HG03025 (cell line): ENCODE measurements around the gene RAB27B.

ENCODE experiments used
- ATAC-seq: cut with Tn5 transposase; IDR thresholded peaks from one replicate; pipeline ENCODE4 v1.9.1; 2021; ENCODE audit warnings: mild to moderate bottlenecking, moderate library complexity; ENCODE audit not compliant: unreplicated experiment, low FRiP score

RAB27B gene

DNA sequence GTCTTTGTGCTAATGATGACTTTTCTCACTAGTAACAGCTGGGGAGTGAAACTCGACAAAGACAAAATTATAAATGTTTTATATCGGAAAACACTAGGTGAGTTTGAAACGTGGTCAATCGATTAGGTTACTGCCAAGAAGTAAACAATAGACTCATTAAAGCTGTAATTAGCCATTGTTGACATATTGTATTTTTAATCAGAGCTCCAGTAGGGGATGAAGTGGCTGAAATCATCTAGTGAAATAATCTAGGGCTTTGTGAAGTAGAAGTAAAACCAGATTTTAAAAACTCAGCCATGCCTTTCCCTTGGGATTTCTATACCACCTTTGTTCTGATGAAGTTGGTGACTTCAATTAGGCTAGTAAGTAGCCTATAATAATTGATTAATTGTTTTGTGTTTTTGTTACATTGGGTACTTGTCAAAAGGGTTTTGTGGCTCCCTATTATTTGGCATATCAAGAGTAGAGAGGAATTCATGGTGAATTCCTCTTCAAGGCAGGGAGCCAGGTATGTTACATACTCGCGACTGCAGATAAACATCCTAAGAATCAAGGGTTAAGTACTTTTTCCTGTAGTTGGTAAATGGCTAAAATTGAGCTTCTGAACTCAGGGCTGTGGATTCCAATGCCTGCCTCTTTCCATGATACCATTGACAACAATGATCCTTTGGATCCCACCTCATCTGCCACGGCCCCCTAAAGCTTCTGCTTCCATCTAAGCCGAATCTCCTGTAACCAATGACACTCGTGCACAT, 31.6 kb downstream of the RAB27B start:
- no peak for ATAC-seq

DNA sequence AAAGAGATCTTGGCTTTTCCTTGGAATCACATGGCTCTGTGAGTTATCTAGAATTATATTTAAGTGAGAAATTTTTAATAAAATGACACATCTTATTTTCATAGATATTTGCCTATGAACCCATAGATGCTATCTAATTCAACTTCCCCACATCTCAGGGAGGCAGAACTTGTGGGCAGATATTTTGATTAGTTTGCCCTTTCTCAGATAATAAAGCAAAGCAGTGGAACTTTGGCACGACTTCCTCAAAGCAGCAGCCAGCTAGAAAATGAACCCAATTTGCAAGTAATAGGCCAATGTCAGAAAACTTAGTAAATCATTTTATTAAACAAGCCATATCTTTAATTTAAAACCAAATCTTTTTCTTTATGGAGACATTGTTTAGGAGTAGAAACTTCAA, 32.7 kb downstream of the RAB27B start:
- no peak for ATAC-seq

DNA sequence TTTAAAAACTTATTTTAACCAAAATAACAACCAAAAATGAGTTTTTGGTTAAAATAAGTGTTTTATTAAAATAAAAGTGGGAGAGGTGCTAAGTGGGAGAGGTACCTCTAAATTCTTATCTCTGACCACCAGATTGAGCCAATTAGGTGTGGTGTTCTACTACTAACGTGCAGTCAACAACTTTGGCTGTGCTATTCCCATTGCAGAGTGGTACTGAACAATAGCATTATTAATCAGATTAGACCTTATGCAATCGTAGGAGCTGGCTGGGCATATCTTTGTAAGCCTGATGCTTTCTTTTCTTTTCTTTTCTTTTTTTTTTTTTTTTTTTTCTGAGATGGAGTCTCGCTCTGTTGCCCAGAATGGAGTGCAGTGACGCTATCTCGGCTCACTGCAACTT, 38.9 kb downstream of the RAB27B start:
- ATAC-seq = no peak

DNA sequence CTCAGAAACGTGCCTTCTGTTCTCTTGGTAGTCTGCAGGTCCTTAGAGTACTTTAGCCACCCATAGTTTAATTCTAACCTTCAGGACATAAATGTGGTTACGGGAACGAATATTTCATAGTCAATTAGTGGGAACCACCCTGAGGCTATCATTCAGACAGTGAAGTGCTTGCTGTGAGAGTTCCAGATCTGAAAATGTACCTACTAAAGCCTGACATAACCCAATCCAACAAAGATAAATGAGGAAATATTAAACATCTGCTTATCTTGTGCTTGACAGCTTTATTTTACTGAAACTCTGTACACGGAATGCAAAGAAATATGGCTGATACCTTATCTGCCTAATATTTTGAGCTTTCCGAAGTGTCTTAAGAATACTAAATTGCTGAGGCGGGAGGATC, 43.0 kb downstream of the RAB27B start:
- ATAC-seq = no peak

DNA sequence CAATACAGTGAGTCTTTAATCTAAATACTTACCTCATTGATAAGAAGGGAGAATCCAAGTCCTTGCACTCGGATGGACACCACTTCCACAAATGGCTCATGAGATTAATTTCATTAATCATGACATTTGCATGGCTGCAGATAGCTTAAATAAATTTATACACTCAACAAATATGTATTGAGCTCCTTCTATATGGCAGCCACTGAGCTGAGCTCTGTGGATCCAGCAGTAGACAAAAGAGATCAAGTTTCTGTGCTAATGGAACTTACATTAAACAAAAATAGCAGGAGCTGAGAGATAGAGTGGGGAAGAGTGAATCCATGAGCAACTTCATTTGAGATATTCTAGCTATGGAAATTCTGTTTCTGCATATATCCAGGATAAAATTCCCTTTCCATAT, 44.4 kb downstream of the RAB27B start:
- no peak for ATAC-seq

DNA sequence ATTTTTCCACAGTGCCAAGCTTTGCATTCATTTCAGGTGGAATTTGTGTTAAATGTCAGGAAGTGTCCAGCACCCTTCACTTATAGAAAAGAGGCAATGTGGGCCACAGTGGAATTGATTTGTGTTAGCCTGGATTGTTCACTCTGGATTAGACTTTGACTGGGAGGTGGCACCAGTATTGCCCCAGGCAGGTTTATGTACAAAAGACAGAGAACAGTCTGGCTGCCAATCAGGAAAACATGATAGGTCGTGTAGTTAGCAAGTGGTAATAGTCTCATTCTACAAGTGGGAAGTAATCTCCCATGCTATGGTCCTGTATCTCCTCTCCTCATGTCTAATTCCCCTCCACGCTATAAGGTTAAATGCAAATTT, 45.6 kb downstream of the RAB27B start:
- no peak for ATAC-seq

DNA sequence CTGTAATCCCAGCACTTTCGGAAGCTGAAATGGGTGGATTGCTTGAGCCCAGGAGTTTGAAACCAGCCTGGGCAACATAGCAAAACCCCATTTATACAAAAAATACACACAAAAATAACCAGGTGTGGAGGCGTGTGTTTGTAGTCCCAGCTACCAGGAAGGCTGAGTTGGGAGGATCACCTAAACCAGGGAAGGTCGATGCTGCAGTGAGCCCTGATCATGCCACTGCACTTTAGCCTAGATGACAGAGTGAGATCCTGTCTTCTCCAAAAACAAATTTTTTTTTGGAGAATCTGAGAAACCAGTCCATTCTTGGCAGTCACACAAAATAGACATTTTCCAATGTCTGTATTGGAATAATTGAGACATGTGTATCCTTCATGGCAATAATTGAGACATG, 46.8 kb downstream of the RAB27B start:
- no peak for ATAC-seq

DNA sequence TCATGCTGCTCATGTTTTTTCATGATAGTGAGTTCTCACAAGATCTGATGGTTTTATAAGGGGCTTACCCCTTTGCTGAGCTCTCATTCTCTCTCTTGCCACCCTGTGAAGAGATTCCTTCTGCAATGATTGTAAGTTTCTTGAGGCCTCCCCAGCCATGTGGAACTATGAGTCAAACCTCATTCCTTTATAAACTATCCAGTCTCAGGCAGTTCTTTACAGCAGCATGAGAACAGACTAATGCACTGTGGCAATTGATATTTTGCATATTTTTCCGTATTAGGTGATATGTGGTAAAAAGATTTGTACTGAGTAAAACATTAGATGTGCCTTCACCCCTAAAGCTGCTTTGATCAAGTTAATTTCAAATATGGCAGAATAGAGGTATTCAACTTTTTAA, 48.8 kb downstream of the RAB27B start:
- ATAC-seq = no peak

DNA sequence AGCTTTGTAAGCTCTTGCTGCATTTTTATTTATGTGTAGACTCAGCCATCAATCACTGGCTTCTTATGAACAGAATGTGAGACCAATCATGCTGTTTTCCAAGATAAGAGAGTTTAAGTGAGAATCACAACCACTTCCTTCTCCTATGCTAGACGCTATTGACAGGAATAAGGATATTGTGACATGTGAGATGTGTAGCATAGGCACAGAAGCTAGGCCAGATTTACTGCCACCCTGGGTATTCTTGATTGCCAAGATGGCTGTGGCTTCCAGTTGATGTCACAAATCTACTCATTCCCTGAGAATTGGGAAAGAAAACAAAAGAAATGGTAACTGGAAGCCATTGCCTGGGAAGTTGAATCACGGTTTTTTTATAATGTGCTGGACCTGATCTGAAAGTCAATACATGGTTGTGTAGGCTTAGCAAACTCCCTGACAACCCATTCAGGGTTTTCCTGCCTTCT, 49.9 kb downstream of the RAB27B start:
- no peak for ATAC-seq

DNA sequence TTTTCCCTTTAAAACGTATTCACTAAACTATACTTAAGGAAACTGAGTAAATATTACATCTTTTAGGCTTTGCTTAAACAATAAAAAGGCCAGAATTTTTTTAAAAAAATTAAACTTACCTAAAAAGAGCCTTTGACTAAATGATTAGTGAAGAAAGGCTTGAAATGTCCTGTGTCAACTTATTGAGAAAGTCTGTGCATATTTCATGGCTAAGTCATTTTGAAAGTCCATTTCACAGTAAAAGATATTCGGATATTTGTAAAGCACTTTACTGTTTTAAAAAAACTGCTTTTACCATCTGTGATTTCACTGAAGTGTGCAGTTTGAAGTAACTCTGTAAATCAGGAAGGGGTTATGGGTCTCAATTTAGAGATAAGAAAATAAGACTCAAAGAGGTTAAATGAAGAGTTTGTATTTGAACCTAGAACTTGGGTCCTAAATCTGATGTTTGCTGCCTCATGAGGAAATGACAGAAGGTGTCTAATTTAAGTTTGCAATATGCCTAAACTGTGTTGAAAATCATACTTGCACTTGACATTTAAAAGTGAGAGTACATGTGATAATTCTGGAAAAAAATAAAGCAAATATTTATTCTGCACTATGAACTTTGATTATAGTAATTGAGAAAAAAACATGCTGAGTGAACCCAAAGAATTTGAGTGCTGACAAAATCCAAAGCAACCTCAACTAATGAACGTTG, 50.5 kb downstream of the RAB27B start:
- ATAC-seq = no peak

DNA sequence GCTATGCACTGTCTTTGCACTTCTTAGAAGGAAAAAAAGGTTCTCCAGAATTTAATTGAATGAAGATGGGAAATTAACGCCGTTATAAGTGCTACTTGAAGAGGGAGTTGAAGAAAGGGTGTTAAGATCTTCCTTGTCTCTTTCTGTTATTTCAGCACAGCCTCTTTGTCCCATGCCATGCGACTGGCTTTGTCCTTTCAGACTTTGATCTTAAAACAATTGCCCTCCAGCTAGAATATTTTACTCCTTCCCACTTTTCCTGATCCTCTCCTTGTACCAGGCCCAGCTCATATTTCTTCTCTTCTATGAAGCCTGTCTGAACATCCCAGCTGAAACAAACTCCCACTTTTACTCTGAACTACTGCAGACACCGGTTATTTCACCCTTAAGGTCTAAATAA, 51.4 kb downstream of the RAB27B start:
- no peak for ATAC-seq

DNA sequence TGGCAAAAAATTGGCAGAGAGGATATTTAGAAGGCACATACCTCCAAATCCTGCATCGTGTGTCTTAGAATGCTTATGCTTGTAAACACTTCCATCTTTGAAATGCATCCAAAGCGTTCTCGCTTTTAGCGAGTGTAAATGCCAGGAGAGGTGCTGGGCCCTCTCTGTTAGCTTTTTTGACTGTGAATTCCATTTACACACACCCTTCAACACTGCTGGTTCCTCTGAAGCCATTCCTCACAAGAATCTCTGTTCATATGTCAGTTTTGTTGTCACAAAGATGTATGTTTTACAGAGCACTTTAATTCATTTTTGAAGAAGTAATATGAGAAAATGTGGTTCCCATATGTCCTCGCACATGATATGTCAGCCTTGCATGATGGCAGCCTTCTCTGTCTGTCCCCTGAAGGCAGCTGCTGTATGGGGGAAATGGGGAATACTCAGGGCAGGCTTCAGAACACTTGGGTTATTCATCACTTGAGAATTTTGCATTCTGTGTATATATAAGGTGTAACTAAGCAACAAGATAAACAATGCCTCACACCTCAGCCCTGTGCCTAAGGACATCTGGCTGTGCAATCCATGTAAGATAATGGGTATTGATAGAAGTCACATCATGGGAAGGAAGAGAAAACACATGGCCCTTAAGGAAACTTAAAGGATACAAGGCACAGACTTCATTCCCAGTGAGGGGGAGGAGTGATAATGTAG, 52.3 kb downstream of the RAB27B start:
- ATAC-seq = no peak

DNA sequence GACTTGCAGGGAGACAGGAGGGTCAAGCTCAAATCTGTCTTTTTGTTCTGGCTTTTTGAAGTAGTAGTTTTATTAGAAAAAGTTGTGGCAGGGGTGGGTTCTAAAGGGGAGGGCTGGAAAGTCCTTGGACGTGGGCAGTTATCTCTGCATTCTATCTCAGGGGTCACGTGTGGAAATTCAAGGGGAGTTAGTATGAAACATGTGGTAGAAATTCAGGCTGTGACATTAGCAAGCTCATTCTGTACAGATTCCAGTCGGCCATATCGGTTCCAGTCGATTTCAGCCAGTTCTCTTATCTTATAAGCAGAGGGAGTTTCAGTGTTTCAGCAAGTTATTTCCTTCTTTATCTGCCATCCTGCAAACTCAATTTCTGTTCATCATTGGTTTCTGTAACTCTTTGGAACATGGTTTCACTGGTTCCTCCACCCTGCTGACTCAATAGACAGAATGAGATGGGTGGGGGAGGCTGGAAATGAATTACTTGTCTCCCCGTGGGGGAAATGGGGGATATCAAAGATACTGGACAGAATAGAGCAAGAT, 53.0 kb downstream of the RAB27B start:
- no peak for ATAC-seq

DNA sequence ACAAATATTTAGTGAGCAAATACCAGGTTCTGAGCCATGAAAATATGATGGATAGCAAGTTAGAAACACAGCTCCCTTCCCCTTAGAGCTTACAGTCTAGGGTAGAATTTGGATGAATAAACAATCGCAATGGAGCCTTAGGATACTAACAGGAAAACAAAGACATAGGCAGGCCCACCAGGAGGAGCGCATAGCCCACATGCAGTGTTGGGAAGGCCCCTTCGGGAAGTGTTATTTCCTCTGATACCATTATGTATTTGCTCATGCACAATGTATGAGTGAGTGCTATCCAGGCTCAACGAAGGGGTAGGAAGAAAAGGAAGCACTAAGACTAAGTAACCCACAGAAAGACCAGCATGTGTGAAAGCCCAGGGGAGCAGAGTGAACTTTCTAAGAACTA, 54.0 kb downstream of the RAB27B start:
- no peak for ATAC-seq

DNA sequence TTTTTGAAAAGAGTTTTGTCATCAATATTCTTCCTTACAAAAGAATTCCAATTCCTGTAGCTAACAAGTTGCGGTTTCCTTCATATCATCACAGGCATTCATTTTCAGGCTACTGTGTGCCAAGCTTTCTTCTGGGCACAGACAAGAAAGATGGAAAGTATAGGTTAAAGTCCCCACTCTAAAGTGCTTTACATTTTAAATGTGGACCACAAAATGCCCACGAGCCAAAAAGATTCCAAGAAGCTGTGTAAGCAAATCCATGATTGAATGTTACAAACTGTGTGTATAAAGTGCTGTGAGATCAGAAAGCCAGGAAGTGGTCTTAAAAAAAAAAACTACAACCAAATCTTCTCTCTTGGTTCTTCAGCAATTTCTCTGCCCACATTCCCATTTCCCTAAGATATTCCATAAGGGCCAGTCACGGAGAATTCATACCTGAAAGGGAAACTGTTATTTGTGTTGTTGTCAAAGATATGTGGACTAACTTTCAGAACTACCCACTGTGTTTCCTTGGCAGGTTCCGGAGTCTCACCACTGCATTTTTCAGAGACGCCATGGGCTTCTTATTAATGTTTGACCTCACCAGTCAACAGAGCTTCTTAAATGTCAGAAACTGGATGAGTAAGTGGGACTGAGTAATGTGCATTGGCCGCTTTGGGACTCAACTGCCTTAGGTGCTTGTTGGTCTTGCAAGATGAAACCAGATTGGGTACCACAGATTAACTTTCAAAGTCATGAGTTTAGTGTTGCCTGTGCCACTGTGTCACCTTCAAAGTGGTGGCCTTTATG, 55.7 kb downstream of the RAB27B start:
- ATAC-seq = no peak

DNA sequence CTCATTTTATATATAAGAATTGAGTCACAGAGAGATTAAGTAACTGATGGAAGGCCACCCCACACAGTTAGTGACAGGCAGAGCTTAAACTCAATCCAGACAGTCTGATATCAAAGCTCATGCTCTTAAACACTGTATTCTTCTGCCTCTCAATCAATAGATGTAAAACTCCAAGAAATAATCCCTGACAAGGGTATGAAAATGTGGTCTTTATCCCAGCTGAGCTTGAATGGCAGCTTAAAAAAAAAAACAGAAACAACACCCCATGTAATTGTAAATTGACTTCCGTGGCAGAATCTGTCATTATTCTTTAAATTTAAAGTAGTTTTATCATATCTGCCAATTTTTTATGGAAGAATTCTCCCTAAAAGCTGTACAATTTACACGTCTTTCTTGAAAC, 60.1 kb downstream of the RAB27B start:
- no peak for ATAC-seq

DNA sequence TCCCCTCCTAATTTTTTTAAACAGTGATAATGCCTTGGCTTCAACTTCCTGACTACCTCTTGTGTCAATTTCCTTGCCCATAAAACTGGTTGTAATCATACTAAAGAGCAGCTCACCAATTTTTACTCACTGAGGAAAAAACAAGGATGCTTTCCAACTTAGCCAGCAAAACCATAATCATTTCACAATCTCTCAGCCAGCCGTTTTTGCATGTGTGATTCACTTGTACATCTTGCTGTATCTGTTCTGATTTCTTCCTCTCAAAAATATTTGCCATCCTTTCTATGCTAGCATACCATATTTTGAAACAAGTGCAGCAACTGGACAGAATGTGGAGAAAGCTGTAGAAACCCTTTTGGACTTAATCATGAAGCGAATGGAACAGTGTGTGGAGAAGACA, 60.7 kb downstream of the RAB27B start:
- ATAC-seq = no peak

DNA sequence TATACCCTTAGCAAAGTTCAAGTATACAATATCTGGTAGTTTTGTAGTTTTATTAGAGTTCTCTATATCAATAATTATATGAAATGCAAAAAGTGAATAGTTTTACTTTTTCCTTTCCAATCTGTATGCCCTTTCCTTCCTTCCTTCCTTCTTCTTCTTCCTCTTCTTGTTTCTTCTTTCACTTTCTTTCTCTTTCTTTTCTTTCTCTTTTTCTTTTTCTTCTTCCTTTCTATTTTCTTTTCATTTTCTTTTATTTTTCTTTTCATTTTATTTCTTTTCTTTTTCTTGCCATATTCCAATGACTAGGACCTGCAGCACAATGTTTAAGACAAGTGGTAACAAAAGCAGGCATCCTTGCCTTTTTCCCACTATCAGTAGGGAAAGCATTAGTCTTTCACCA, 71.2 kb downstream of the RAB27B start:
- no peak for ATAC-seq

DNA sequence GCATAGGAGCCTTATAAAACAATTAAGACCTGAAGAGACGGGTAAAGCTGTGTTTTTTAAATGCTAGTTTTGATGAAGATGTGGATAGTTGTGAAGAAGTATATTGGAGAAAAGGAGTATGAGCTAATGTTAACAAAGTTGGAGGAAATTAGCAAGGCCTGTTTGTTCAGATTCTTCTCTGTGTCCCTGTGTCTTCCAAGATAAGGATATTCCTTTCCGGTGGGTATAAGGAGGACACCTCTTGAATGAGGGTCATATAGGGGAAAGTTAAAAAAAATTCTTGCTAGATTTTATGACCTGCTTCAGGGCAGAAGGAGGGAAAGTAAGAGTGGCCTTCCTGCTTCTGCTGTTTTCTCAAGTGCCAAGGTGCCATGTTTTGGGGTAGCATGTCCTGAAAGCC, 72.0 kb downstream of the RAB27B start:
- ATAC-seq = no peak

DNA sequence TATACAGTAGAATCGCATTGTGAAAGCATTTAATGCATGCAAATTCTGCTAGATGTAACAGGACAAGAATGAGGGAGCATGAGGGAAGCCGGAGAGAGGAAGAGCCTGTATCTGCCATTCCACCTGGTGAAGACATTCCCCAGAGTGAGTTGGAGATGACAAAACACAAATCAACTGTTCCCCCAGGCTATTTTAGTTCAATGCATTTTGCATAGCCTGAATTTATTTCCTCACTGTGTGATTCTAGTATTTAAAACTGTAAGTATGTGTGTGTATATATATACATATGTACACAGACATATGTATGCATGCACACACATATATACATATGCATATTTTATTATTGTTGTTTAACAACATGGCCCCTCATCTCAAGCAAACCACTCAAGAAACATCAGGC, 76.3 kb downstream of the RAB27B start:
- ATAC-seq = no peak

DNA sequence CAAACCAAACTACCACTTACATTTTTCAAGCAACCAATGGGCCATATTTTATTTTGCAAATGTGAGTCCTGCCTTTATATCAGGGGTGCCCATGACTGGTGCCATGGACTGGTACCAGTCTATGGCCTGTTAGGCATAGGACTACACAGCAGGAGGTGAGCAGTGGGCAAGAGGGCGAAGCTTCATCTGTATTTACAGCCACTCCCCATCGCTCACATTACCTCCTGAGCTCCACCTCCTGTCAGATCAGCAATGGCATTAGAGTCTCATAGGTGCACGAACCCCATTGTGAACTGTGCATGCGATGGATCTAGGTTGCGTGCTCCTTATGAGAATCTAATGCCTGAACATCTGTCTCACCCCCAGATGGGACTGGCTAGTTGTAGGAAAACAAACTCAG, 77.4 kb downstream of the RAB27B start:
- ATAC-seq = no peak
